HG03196 (cell line): ENCODE data around the gene MAPK1.
"Not testable (repeated sequence)": the region's sequence is repeated elsewhere in the genome, so short reads cannot be mapped to it uniquely, and the experiment has no call there.

ENCODE experiments used
- ATAC-seq: cut with Tn5 transposase; IDR thresholded peaks from one replicate; pipeline ENCODE4 v1.9.1; 2021; ENCODE audit not compliant: unreplicated experiment

Gene MAPK1

DNA sequence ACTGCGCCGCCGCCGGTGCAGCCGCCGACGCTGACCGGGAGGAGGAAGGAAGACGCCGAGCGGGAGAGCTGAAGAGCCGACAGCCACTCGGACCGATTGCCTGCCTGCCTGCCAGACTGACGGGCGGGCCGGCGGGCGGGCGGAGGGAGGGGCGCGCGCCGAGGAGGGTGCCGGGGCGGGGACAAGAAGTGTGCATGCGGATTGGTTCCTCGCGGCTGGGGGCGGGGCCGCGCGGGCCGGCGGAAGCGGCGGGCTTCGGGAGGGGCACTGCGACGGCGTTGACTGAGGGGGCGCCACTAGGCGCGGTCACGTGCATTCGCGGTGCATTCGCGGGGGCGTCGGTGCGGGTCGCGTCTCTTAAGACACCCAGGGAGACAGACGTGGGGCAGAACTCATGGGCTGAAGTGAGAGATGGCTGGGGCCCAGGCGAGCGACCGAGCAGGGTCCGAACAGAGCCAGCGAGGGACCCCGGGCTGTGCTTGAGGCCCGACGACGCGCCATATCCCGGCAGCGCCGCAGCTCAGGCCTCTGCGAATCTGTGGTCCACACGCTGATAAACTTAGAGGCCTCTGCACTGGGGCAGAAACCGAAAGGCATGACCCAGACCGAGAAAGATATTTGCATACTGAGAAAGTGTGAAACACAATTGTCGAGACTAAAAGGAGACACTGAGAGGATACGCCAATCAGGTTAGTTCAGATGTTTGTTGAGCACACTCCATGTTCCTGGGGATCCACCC lies at the start of gene MAPK1:
Gene MAPK1 (minus strand): TSS at position 118 of the 739 bp plus-strand sequence. CDS start 205 bp downstream, outside the sequence.
- ATAC-seq: peak; percentile 76

DNA sequence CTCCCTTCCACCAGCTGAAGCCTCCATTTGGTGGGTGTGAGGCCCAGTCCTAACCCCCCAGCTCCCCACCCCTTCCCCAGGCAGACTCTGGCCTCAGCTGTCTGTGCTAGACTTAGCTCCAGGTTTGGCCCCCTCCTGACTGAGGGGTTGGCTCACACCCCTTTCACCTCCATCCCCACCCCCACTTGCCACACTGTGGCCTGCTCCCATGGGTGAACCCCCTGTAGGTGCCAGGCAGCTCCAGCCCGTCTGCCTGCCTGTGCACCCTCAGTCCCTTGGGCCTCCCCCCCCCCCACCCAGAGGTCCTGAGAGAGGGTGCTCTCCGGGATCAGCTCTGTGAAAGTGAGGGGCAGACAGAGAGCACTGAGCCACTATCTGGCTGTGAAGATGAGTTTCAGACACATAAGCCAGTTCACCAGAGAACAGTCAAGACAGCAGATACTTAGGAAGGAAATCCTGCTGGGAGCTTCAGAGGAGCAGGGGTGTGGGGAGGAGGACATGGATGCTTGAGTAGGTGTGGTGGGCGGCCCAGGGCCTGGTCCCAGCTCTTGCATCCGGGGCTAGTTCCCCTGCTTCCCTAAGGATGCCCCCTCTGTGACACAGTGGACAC lies 49.0 kb upstream of the MAPK1 start:
- no peak for ATAC-seq

DNA sequence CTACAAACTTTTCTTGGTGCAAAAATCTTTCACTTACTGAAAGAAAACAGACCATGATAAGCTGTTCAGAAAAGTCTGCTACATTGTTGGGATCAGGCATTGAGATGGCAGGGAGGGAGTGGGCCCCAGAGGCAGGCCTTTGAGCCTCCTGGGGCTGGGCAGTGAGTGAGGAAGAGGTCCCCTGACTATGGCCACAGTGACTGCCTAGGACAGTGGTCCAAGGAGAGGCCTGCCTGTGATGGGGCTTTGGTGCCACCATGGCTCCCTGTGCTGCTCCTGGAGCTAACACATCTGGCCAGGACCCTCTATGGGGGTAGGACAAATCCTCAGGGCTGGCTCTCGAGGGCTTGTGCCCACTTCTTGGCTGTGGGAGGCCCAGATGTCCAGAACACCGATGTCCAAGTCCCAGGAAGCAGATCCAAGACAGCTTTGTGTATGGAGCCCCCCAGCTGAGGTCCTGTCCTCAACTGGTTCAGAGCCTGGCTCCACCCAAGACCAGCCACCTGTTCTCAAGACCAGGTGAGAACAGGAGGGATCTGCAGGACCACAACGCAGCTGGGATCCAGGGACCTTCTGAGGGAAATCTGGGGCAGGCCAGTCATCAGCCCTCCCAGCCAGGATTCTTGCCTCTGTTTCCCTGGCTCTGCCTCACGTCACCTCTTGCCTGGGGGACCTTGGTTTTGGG lies 48.3 kb upstream of the MAPK1 start:
- ATAC-seq: no peak

DNA sequence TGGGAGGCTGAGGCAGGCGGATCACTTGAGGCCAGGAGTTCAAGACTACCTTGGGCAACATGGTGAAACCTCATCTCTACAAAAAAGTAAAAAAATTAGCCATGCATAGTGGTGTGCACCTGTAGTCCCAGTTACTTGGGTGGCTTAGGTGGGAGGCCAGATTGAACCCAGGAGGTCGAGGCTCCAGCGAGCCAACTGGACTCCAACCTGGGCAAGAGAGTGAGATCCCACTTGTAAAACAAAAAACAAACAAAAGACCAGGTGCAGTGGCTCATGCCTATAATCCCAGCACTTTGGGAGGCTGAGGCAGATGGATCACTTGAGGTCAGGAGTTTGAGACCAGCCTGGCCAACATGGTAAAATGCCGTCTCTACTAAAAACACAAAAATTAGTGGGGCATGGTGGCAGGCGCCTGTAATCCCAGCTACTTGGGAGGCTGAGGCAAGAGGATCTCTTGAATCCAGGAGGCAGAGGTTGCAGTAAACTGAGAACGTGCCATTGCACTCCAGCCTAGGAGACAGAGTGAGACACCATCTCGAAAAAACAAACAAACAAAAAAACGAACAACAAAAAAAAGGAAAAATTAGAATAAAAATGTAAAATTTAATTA lies 46.7 kb upstream of the MAPK1 start:
- ATAC-seq: not testable (repeated sequence)

DNA sequence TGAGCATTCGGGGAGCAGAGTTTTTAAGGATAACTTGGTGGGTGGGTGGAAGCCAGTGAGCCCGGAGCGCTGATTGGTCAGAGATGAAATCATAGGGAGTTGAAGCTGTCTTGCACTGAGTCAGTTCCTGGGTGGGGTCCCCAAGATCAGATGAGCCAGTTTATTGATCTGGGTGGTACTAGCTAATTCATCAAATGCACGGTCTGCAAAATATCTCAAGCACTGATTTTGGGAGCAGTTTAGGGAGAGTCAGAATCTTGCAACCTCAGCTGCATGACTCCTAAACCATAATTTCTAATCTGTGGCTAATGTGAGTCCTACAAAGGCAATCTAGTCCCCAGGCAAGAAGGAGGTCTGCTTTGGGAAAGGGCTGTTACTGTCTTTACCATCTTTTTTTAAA lies 42.9 kb upstream of the MAPK1 start:
- not testable (repeated sequence) for ATAC-seq

DNA sequence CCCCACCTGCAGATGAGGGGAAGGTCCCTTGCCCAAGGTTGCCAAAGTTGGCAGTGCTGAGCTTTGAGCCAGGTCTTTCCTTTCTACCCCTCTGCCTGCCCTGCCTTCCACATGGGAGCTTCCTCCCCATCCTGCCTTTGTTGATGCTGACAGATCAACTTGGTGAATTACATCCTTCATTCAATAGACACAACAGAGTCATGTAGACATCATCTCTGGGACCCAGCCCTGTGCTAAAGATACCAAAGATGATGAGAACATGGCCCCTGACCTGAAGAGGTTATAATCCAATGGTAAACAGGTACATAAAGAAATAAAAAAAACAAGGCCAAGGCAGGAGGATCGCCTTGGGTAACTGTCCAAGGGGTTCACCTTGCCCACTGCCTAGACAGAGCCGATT lies 42.4 kb upstream of the MAPK1 start:
- no peak for ATAC-seq

DNA sequence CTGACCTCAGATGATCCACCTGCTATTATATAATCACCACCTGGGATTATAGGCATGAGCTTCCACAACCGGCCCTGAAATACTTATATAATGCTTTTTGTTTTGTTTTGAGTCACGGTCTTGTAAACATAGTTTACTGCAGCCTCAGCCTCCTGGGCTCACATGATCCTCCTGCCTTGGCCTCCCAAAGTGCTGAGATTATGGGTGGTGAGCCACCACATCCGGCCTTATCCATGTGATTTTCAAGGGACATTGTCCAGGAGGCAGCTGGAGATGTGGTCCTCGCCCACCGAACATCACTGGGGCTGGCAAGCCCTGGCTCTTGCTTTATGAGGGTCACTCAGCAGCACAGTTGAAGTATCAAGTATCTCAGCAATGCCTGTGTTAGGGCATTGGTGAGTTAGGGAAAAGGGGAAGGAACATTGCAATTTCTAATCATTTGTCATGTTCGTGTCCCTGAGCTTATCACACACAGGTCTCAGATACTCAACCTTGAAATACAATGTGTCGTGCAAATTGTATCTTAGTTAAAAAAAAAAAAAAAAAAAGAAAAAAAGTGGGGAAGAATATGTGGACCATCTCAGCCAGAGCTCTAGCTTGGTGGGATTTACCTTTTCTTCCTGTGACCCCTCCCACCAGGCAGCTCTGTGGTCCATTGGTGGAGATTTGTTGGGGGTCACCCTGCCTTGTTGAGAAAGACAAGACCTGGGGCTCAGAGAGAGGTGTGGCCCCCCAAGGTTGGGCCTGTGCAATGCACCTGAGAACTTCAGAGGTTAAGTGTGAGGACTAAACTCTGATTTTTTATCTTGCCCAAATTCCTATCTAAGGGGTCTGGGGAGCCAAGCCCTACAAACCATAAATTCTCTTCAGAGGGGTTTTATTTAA lies 40.4 kb upstream of the MAPK1 start:
- no peak for ATAC-seq

DNA sequence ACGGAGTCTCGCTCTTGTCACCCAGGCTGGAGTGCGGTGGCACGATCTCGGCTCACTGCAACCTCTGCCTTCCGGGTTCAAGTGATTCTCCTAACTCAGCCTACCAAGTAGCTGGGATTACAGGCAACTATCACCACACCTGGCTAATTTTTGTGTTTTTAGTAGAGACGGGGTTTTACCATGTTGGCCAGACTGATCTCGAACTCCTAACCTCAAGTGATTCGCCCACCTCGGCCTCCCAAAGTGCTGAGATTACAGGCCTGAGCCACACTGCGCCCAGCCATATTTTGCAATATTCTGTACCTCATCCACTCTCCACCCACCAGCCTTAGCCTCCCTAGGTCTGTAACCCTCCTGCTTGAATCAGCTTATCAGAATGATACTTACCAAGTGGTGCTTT lies 37.8 kb upstream of the MAPK1 start:
- ATAC-seq: not testable (repeated sequence)

DNA sequence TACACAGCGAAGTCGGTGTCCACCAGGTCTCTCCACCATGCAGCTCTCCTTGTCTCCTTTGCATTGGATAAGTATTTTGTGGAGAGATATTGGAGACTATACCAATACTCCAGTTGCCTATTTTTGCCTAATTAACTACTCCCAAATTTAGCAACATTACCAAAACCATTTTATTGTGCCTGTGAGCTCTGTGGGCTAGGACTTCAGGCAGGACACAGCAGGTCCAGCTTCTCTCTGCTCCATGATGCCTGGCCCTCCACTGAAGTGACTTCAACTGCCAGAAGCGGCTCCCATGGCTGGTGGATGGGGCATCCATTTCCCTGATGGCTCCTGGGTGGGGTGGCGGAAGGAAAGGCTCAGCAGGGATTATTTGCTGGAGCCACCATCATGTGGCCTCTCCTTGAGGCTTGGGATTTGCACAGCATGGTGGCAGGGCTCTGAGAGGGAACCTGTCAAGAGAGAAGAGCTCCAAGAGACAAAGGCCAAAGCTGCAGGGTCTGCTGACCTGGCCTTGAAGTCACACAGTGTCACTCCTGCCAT lies 36.9 kb upstream of the MAPK1 start:
- no peak for ATAC-seq

DNA sequence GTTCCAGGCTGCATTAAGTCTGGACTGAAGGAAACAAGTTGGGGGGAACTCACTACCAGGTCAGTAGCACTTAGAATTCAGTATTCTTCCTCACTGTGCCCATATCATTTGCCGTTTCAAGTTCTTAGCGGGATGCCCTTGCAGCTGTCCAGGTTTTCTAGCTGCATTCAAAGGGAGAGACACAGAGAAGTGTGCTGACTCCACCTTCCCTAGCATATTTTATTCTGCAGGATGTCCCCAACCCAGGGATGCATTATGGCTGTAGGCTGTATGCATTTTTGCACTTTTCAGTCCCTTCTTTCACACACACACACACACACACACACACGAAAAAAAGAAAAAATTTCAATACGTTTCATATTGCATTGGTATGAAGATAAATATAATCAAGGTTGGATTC lies 35.8 kb upstream of the MAPK1 start:
- ATAC-seq: no peak

DNA sequence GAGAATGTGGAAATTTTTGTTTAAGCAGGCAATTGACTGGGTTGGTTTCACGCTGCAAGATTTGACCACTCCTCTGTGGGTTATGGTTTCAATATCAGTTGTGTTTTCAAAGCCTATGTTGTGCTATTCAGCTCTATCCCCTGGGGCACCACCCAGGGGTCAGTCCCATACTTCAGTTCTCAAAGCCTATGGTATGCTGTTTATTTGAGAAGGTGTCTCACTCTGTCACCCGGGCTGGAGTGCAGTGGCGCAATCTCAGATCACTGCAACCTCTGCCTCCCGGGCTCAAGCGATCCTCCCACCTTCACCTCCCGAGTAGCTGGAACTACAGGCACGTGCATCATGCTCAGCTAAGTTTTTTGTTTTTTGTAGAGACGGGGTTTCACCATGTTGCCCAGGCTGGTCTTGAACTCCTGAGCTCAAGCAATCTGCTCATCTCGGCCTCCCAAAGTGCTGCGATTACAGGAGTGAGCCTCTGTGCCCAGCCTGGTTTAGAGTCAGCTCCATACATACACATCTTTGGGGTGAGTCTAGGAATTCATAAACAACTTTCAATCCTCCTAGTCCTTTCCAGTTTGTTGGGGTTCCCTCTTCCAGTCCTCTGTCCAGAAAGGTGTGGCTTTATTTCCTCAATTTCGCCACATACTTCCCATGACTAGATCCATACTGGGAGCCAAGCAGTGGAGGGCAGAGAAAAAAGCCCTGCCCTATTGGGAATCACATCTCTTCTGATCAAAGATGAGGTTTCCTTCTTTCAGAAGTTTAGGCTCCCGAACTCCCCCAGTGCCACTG lies 35.0 kb upstream of the MAPK1 start:
- ATAC-seq: peak; percentile 58

DNA sequence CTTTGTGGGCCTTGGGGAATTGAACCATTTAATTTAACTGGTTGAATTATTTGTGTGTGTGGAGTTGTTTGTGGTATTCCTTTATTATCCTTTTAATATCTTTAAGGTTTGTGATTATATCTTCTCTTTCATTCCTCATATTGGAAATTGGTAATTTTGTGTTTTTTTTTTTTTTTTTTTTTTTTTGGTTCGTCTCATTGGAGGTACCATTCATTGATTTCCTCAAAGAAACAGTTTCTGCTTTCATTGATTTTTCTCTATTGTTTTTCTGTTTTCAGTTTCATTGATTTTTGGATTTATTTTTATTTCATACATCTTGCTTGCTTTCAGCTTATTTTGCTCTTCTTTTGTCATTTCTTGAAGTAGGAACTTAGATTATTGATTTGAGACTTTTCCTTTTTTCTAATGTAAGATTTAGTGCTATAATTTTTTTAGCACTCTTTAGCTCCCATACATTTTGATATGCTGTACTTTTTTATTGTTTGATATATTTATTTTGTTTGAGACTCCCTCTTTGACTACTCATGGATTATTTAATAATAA lies 31.0 kb upstream of the MAPK1 start:
- ATAC-seq: no peak

DNA sequence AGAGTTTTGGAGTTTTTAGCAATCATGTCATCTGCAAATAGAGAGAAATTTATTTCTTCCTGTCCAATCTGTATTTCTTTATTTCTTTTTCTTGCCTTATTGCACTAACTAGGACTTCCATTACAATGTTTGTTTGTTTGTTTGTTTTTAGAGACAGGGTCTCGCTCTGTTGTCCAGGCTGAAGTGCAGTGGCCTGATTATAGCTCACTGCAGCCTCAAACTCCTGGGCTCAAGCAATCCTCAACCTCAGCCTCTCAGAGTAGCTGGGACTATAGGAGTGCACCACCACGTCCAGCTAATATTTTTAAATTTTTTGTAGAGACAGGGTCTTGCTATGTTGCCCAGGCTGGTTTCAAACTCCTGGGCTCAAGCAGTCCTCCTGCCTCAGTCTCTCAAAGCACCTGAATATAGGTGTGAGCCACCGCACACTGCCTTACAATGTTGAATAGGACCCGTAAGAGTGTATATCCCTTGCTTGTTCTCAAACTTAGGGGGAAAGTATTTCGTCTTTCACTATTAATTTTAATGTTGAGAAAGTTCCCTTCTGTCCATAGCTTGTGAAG lies 29.6 kb upstream of the MAPK1 start:
- no peak for ATAC-seq

DNA sequence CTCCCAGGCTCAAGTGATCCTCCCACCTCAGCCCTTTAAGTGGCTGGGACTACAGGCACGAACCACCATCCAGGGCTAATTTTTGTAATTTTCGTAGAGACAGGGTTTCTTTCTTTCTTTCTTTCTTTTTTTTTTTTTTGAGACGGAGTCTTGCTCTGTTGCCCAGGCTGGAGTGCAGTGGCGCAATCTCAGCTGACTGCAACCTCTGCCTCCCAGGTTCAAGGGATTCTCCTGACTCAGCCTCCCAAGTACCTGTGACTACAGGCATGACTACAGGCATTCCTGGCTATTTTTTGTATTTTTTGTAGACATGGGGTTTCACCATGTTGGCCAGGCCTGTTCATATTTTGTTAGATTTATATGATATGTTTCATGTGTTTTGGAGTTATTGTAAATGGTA lies 28.8 kb upstream of the MAPK1 start:
- not testable (repeated sequence) for ATAC-seq

DNA sequence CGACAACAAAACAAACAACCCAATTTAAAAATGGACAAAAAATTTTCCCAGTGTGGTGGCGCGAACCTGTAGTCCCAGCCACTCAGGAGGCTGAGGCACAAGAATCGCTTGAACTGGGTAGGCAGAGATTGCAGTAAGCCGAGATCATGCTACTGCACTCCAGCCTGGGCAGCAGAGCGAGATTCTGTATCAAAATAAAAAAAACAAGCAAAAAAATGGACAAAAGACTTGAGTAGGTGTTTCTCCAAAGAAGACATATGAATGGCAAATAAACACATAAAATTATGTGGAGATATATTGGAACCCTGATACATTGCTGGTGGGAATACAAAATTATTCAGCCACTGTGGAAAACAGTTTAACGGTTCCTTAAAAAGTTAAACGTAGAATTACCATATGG lies 27.4 kb upstream of the MAPK1 start:
- no peak for ATAC-seq

DNA sequence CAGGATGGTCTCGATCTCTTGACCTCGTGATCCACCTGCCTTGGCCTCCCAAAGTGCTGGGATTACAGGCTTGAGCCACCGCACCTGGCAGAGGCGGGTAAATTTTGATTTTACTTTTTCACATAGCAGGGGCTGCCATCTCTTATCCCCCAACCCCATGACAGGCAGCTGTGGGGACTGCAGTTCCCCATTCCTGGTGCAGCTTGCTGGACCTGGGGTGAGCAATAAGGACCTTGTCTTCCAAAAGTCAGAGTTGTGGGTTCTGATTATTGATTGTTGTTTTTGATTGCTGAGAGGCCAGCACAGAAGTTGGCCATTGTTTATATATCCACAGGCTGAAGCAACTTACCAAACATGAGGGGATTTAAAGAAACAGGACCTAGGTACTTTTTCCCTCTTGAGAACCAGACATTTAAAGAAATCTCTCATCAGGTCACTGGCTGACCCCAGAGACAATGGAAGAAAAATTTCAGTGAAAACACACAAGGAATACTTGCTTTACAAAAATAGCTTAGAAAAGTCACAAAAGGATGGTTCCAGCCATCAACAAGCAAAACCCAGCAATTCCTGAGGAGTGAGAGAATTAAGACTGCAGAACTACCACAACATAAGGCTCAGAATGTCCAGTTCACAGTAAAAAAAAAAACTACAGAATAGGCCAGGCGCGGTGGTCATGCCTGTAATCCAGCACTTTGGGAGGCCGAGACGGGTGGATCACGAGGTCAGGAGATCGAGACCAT lies 22.0 kb upstream of the MAPK1 start:
- no peak for ATAC-seq

DNA sequence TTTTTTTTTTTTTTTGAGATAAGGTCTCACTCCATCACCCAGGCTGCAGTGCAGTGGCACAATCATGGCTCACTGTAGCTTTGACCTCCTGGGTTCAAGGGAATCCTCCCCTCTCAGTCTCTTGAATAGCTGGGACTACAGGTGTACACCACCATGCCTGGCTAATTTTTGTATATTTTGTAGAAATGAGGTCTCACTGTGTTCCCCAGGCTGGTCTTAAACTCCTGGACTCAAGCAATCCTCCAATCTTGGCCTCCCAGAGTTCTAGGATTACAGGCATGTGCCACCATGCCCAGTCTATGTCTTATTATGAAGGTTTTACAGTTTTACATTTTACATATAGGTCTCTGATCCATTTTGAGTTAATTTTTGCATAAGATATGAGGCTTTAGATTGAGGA lies 20.4 kb upstream of the MAPK1 start:
- no peak for ATAC-seq

DNA sequence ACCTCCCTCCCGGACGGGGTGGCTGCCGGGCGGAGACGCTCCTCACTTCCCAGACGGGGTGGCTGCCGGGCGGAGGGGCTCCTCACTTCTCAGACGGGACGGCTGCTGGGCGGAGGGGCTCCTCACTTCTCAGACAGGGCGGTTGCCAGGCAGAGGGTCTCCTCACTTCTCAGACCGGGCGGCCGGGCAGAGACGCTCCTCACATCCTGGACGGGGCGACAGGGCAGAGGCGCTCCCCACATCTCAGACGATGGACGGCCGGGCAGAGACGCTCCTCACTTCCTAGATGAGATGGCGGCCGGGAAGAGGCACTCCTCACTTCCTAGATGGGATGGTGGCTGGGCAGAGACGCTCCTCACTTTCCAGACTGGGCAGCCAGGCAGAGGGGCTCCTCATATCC lies 16.5 kb upstream of the MAPK1 start:
- ATAC-seq: not testable (repeated sequence)
